ENCODE data around the gene KCNK10. TPM values are rescaled to one million over a fixed set of nuclear protein-coding genes. Genes with fewer than 3 reads are reported as not detected.

Gene KCNK10
- total and polyA plus RNA-seq, 9 donors: 0.05 TPM; not detected in 8

- Histone ChIP-seq H3K4me1 (ENCODE audit: insufficient read depth) (no peaks in the 10 kb centered on the region), H3K9me3 (no peaks in the 10 kb centered on the region), H3K27me3 (no peaks in the 10 kb centered on the region), H3K27ac (no peak overlapping the region), H3K4me3 (no peak overlapping the region), H3K36me3 (no peaks in the 10 kb centered on the region)
- WGBS, 3 donors: 76 to 87% (median 77%) methylated on average over 4 of the region's 4 CpGs
- no peak for DNase-seq
- TF ChIP-seq EP300 (IDR thresholded peaks at IDR 0.05) (no peak), POLR2A (IDR thresholded peaks at IDR 0.05) (no peak), CTCF (IDR thresholded peaks at IDR 0.05) (no peak)
- intact Hi-C loops (cut with DNase I): no loop called here
These were observed 21.7 kb downstream of the KCNK10 start for GRCh38 chr14:88301381-88301780.

- Histone ChIP-seq H3K27ac (no peak overlapping the region), H3K4me3 (no peak overlapping the region), H3K36me3 (no peaks in the 10 kb centered on the region), H3K27me3 (no peaks in the 10 kb centered on the region), H3K4me1 (ENCODE audit: insufficient read depth) (no peaks in the 10 kb centered on the region), H3K9me3 (no peaks in the 10 kb centered on the region)
- WGBS, 3 donors: 82 to 87% (median 86%) methylated on average over 3 of the region's 3 CpGs
- TF ChIP-seq EP300 (IDR thresholded peaks at IDR 0.05): no peak
- no peak for TF ChIP-seq POLR2A (IDR thresholded peaks at IDR 0.05)
- TF ChIP-seq CTCF (IDR thresholded peaks at IDR 0.05): no peak
- intact Hi-C loops (cut with DNase I): no loop called here
- DNase-seq: no peak
These were observed 22.3 kb downstream of the KCNK10 start for GRCh38 chr14:88300817-88301216.

GRCh38 chr14:88299865-88300530, 23.1 kb downstream of the KCNK10 start:
- Histone ChIP-seq H3K36me3 (no peaks in the 10 kb centered on the region), H3K27ac (no peak overlapping the region), H3K27me3 (no peaks in the 10 kb centered on the region), H3K4me3 (no peak overlapping the region), H3K4me1 (ENCODE audit: insufficient read depth) (no peaks in the 10 kb centered on the region), H3K9me3 (no peaks in the 10 kb centered on the region)
- intact Hi-C loops (cut with DNase I): no loop called here
- DNase-seq: no peak
- WGBS, 3 donors: 71 to 78% (median 77%) methylated on average over 6 of the region's 6 CpGs
- TF ChIP-seq EP300 (IDR thresholded peaks at IDR 0.05): no peak
- TF ChIP-seq CTCF (IDR thresholded peaks at IDR 0.05): no peak
- no peak for TF ChIP-seq POLR2A (IDR thresholded peaks at IDR 0.05)

- DNase-seq: no peak
- no peak overlapping the region for H3K4me3 ChIP-seq
- 30 to 35% (median 31%) methylated on average over 5 of the region's 5 CpGs for WGBS, 3 donors
- TF ChIP-seq POLR2A (IDR thresholded peaks at IDR 0.05): no peak
- no peak for TF ChIP-seq CTCF (IDR thresholded peaks at IDR 0.05)
- TF ChIP-seq EP300 (IDR thresholded peaks at IDR 0.05): no peak
- no peaks in the 10 kb centered on the region for H3K9me3 ChIP-seq
- no peaks in the 10 kb centered on the region for H3K27me3 ChIP-seq
- intact Hi-C loops (cut with DNase I): no loop called here
- H3K36me3 ChIP-seq: no peaks in the 10 kb centered on the region
- H3K27ac ChIP-seq: no peak overlapping the region
- H3K4me1 ChIP-seq (ENCODE audit: insufficient read depth): no peaks in the 10 kb centered on the region
These were observed 25.8 kb downstream of the KCNK10 start for GRCh38 chr14:88297306-88297705.

Data from ovary (tissue), 9 donors.